Common myeloid progenitor, CD34-positive (primary cell): ENCODE measurements around the gene ZWILCH.

Source experiments
- CTCF ChIA-PET: fragments of 350-600 bp; sonication (Branson Sonifier 250); formaldehyde crosslinking; loops from one replicate; lab custom pipeline; 2021; ENCODE audit warnings: antibody characterized with exemption; lab: Charles Lee
- POLR2A ChIA-PET: fragments of 350-600 bp; sonication (Branson Sonifier 250); formaldehyde crosslinking; loops from one replicate; lab custom pipeline; 2021; ENCODE audit warnings: antibody characterized with exemption; lab: Charles Lee
- DNase-seq, 3 donors: peaks; one replicate each; pipeline versions ENCODE4 v3.0.0 to v3.0.0-alpha.2; 2013
- H3K27ac ChIP-seq, 2 experiments: 1 replicate in 1 of 2; 2 replicates in 1 of 2; pipeline ENCODE4 v1.7.0; 2013; ENCODE audit warnings: inconsistent platforms in 2 of 2, low read length in 2 of 2, mild to moderate bottlenecking in 2 of 2, low read depth in 1 of 2, moderate library complexity in 1 of 2; ENCODE audit not compliant: severe bottlenecking in 2 of 2, insufficient read depth in 1 of 2, poor library complexity in 1 of 2
- H3K27me3 ChIP-seq, 5 experiments: replicated peaks in 2 of 5; 1 replicate in 3 of 5; 2 replicates in 2 of 5; pipeline versions ENCODE4 v1.6.1 to v1.7.0; 2013; ENCODE audit warnings: low read length in 4 of 5, mild to moderate bottlenecking in 2 of 5, moderate library complexity in 2 of 5, inconsistent platforms in 1 of 5; ENCODE audit not compliant: insufficient read depth in 5 of 5, control insufficient read depth in 4 of 5
- H3K36me3 ChIP-seq, 4 experiments: 1 replicate in 2 of 4; 2 replicates in 2 of 4; pipeline versions ENCODE4 v1.6.1 to v1.7.0; 2013; ENCODE audit warnings: low read length in 3 of 4, control low read depth in 1 of 4, mild to moderate bottlenecking in 1 of 4; ENCODE audit not compliant: control insufficient read depth in 4 of 4, insufficient read depth in 4 of 4
- H3K4me1 ChIP-seq, 4 experiments: 1 replicate in 3 of 4; 2 replicates in 1 of 4; pipeline versions ENCODE4 v1.6.1 to v1.7.1; 2013; ENCODE audit warnings: low read length in 3 of 4, mild to moderate bottlenecking in 3 of 4, control low read depth in 1 of 4, inconsistent platforms in 1 of 4, moderate library complexity in 1 of 4; ENCODE audit not compliant: control insufficient read depth in 4 of 4, insufficient read depth in 4 of 4; ENCODE audit errors: control extremely low read depth in 1 of 4
- H3K4me3 ChIP-seq, 7 experiments: 1 replicate in 4 of 7; 2 replicates in 3 of 7; pipeline versions ENCODE4 v1.5.1 to v1.7.0; 2013; ENCODE audit warnings: mild to moderate bottlenecking in 7 of 7, low read length in 6 of 7, moderate library complexity in 6 of 7, inconsistent platforms in 2 of 7, low read depth in 2 of 7, control low read depth in 1 of 7; ENCODE audit not compliant: insufficient read depth in 4 of 7, control insufficient read depth in 1 of 7; ENCODE audit errors: extremely low read depth in 1 of 7
- H3K9me3 ChIP-seq, 5 experiments: 1 replicate in 4 of 5; 2 replicates in 1 of 5; pipeline versions ENCODE4 v1.6.1 to v1.7.1; 2013; ENCODE audit warnings: low read length in 4 of 5, mild to moderate bottlenecking in 2 of 5, inconsistent platforms in 1 of 5, low read depth in 1 of 5, moderate library complexity in 1 of 5; ENCODE audit not compliant: control insufficient read depth in 4 of 5, insufficient read depth in 2 of 5; ENCODE audit errors: control extremely low read depth in 1 of 5
- WGBS: methylation state at CpG from one replicate; pipeline ENCODE4 v1.1.5; 2013; ENCODE audit not compliant: insufficient coverage; 5-methylcytosine and 5-hydroxymethylcytosine counted together

ZWILCH gene

GRCh38 chr15:66523926-66524325 is 18.8 kb downstream of the ZWILCH start:
- no peak for DNase-seq
- Histone ChIP-seq H3K9me3 (no peaks in the 10 kb centered on the region), H3K27me3 (no peaks in the 10 kb centered on the region), H3K4me1 (no peaks in the 10 kb centered on the region), H3K36me3 (peaks cover 11 to 40% (median 28%) of the 10 kb centered on the region in 4 experiments), H3K27ac (no peak overlapping the region), H3K4me3 (no peak overlapping the region)
- ChIA-PET CTCF (no interaction called here), POLR2A (no interaction called here)
- no CpG with 5 or more reads among the region's 3 CpGs for WGBS

- Histone ChIP-seq H3K9me3 (no peaks in the 10 kb centered on the region), H3K4me3 (no peak overlapping the region), H3K4me1 (no peaks in the 10 kb centered on the region), H3K27ac (no peak overlapping the region), H3K36me3 (peaks cover 16 to 47% (median 32%) of the 10 kb centered on the region in 4 experiments), H3K27me3 (no peaks in the 10 kb centered on the region)
- DNase-seq = no peak
- POLR2A ChIA-PET = no interaction called here
- CTCF ChIA-PET = interaction anchor here (1.0 kb wide), 1 partner anchor 12 kb away, joined by 4 read pairs; no protein-coding TSS in a partner anchor
- 100% methylated on average over 2 of the region's 4 CpGs for WGBS
Observed at GRCh38 chr15:66524838-66525237, 19.7 kb downstream of the ZWILCH start.

- Histone ChIP-seq H3K4me1 (no peaks in the 10 kb centered on the region), H3K27me3 (no peaks in the 10 kb centered on the region), H3K4me3 (no peak overlapping the region), H3K36me3 (peaks cover 7 to 23% (median 16%) of the 10 kb centered on the region in 4 experiments), H3K9me3 (no peaks in the 10 kb centered on the region), H3K27ac (no peak overlapping the region)
- ChIA-PET POLR2A (no interaction called here), CTCF (no interaction called here)
- no peak for DNase-seq
- WGBS = 99% methylated on average over 9 of the region's 9 CpGs
Observed at GRCh38 chr15:66535056-66535455, 29.9 kb downstream of the ZWILCH start.

- ChIA-PET POLR2A (no interaction called here), CTCF (no interaction called here)
- DNase-seq = no peak
- Histone ChIP-seq H3K27me3 (no peaks in the 10 kb centered on the region), H3K27ac (no peak overlapping the region), H3K36me3 (peaks cover 6 to 22% (median 11%) of the 10 kb centered on the region in 4 experiments), H3K4me1 (no peaks in the 10 kb centered on the region), H3K4me3 (no peak overlapping the region), H3K9me3 (no peaks in the 10 kb centered on the region)
- 100% methylated on average over 2 of the region's 4 CpGs for WGBS
Observed at GRCh38 chr15:66542896-66543295, 37.8 kb downstream of the ZWILCH start.

GRCh38 chr15:66545255-66545654 is 40.1 kb downstream of the ZWILCH start:
- WGBS = no CpG with 5 or more reads among the region's 1 CpG
- DNase-seq = no peak
- Histone ChIP-seq H3K27ac (no peak overlapping the region), H3K36me3 (peaks cover 4 to 12% (median 9%) of the 10 kb centered on the region in 4 experiments), H3K4me3 (no peak overlapping the region), H3K27me3 (no peaks in the 10 kb centered on the region), H3K9me3 (no peaks in the 10 kb centered on the region), H3K4me1 (no peaks in the 10 kb centered on the region)
- ChIA-PET CTCF (no interaction called here), POLR2A (no interaction called here)

GRCh38 chr15:66555685-66556084 is 50.6 kb downstream of the ZWILCH start:
- ChIA-PET CTCF (no interaction called here), POLR2A (no interaction called here)
- no peak for DNase-seq
- peaks cover 0 to 8% (median 3%) of the 10 kb centered on the region in 4 experiments for H3K36me3 ChIP-seq
- no peak overlapping the region for H3K27ac ChIP-seq
- peaks cover 0 to 4% (median 0%) of the 10 kb centered on the region in 5 experiments for H3K9me3 ChIP-seq
- no peak overlapping the region for H3K4me3 ChIP-seq
- no peaks in the 10 kb centered on the region for H3K27me3 ChIP-seq
- no peaks in the 10 kb centered on the region for H3K4me1 ChIP-seq

GRCh38 chr15:66558271-66558670 is 53.1 kb downstream of the ZWILCH start:
- Histone ChIP-seq H3K9me3 (peaks cover 0 to 4% (median 0%) of the 10 kb centered on the region in 5 experiments), H3K27me3 (no peaks in the 10 kb centered on the region), H3K36me3 (no peaks in the 10 kb centered on the region), H3K27ac (no peak overlapping the region), H3K4me1 (no peaks in the 10 kb centered on the region), H3K4me3 (no peak overlapping the region)
- ChIA-PET POLR2A (no interaction called here), CTCF (no interaction called here)
- 98% methylated on average over 4 of the region's 6 CpGs for WGBS
- DNase-seq = no peak
